ENCODE data around the gene PHF3.
"Not testable (repeated sequence)": the region's sequence is repeated elsewhere in the genome, so short reads cannot be mapped to it uniquely, and the experiment has no call there.

The PHF3 gene

DNA sequence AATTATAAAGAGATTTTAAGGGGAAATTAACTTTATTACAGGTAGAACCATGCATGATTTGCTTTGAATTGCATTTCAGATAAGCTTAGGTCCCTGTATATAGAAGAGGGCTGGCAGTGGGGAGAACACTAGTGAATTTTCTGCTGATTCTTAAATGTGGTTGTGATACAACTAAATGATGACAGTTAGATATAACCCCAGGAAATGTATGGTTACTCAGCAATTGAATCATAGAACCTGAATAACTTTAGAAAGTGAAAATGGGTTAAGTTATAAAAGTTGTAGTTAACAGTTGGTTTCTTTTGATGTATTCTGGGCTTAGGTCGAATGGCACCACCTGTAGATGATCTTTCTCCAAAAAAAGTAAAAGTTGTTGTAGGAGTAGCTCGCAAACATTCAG, 70.1 kb downstream of the PHF3 start:
- no peak for TF ChIP-seq POLR2A (IDR thresholded peaks at IDR 0.05; ENCODE audit: low read depth, low read length)
- DNase-seq (ENCODE audit: insufficient read length, low spot score) (no peak), FAIRE-seq (no peak)

- FAIRE-seq (no peak), DNase-seq (ENCODE audit: insufficient read length, low spot score) (no peak)
- TF ChIP-seq POLR2A (IDR thresholded peaks at IDR 0.05; ENCODE audit: low read depth, low read length): no peak
These were observed 71.0 kb downstream of the PHF3 start for GRCh38 chr6:63706630-63707029.

DNA sequence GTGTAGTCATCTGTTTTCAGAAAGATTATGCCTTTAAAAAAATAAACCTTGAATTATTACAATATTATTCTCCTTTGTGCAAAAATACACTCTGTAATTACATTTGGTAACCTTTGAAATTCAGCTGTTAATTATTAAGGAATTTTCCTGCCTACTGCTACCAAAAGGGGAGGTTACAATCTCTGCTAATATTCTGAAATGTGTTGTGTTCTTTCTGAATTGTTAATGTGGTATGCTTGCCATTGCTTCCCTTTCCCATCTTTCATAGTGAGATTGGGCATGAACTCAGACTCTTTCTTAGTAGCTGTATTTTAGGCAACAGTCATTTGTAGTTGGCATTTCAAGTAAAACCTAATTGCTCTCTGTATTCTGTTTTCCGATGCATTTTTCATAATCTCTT, 73.0 kb downstream of the PHF3 start:
- FAIRE-seq: no peak
- no peak for DNase-seq (ENCODE audit: insufficient read length, low spot score)
- TF ChIP-seq POLR2A (IDR thresholded peaks at IDR 0.05; ENCODE audit: low read depth, low read length): no peak

- no peak for TF ChIP-seq POLR2A (IDR thresholded peaks at IDR 0.05; ENCODE audit: low read depth, low read length)
- no peak for DNase-seq (ENCODE audit: insufficient read length, low spot score)
- no peak for FAIRE-seq
These were observed 73.5 kb downstream of the PHF3 start for GRCh38 chr6:63709148-63709547.

GRCh38 chr6:63713332-63713731, 77.7 kb downstream of the PHF3 start:
- FAIRE-seq: no peak
- DNase-seq (ENCODE audit: insufficient read length, low spot score): no peak
- TF ChIP-seq POLR2A (IDR thresholded peaks at IDR 0.05; ENCODE audit: low read depth, low read length): no peak

- no peak for FAIRE-seq
These were observed 78.5 kb downstream of the PHF3 start for GRCh38 chr6:63714091-63714490.

GRCh38 chr6:63716169-63716568, 80.6 kb downstream of the PHF3 start:
- no peak for DNase-seq (ENCODE audit: insufficient read length, low spot score)
- no peak for TF ChIP-seq POLR2A (IDR thresholded peaks at IDR 0.05; ENCODE audit: low read depth, low read length)
- FAIRE-seq: no peak

More at GRCh38 chr6:63714091-63714490, 78.5 kb downstream of the PHF3 start:
- DNase-seq (ENCODE audit: insufficient read length, low spot score): no peak
- no peak for TF ChIP-seq POLR2A (IDR thresholded peaks at IDR 0.05; ENCODE audit: low read depth, low read length)

DNA sequence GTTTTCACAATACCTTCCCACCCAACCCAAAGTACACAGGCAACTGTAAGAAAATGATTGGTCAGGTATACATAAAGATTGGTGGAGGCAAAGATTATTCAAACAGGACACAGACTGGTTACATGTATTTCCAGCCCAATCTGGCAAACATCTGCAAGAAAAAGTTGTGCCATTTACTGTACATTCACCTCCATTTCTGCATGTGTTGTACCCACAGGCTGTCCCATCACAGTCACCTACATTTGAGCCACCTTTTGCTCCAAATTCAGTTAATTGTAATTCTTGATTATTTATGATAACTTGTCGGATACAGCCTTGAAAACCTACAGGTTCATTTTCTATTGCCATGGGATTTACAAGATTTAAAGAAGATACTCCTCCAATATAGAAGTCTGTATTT, 85.6 kb downstream of the PHF3 start:
- DNase-seq (ENCODE audit: insufficient read length, low spot score): no peak
- no peak for TF ChIP-seq POLR2A (IDR thresholded peaks at IDR 0.05; ENCODE audit: low read depth, low read length)
- FAIRE-seq: no peak

- DNase-seq (ENCODE audit: insufficient read length, low spot score) (no peak), FAIRE-seq (no peak)
- no peak for TF ChIP-seq POLR2A (IDR thresholded peaks at IDR 0.05; ENCODE audit: low read depth, low read length)
These were observed 89.1 kb downstream of the PHF3 start for GRCh38 chr6:63724721-63725120.

DNA sequence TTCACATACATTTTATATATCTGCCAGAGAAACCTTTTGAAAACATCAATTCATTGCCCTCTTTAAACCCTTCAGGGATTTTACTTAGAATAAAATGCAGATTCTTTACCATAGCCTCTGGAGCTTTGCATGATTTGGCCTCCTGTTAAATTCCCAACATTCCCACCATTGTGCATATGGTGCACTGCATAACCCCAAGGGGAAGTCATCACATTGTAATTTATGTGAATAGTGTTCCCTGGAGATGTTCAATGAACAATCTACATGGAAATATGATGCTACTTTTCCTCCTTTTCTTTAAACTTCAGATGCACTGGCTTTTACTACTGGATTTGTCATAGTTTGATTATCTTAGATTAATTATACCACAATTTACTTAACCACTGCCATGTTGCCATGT, 94.7 kb downstream of the PHF3 start:
- DNase-seq (ENCODE audit: insufficient read length, low spot score): no peak
- no peak for FAIRE-seq
- no peak for TF ChIP-seq POLR2A (IDR thresholded peaks at IDR 0.05; ENCODE audit: low read depth, low read length)

DNA sequence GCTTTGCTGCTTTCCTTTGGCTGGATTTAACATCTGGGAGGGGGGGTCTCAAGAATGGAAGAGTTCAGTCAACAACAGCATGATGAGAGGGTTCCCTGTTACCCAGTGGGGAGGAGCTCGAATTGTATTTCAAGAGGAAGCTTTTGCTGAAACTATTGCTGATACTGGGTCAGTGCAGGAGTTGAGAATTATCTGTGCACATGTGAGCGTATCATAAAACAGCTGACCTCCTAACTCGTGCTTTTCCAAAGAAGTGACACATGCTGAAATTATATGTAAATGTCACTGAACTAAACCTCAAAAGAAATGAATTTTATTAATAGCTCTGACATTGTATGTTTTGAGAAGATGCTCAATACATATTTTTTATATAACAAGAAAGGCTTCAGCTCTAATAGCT, 96.3 kb downstream of the PHF3 start:
- FAIRE-seq: no peak

DNA sequence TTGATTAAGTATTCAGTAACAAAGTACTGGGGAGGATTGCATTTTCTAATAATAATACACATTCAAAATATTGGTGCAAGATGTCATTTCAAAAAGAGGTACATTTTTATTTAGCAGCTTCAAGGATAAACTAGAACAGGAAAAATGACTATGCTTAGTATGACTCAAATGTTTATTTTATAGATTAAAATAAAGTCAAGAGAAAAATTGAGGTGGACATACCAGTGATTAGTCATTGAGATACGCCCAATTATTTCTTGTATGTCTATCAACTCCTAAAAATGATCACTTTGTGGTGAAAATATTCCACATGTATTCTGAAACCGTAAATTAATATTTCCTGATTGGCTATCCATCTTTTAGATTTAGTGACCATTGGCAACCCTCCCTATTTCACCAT, 96.7 kb downstream of the PHF3 start:
- no peak for TF ChIP-seq POLR2A (IDR thresholded peaks at IDR 0.05; ENCODE audit: low read depth, low read length)
- no peak for FAIRE-seq
- no peak for DNase-seq (ENCODE audit: insufficient read length, low spot score)

More for the DNA sequence above, 96.3 kb downstream of the PHF3 start:
- no peak for DNase-seq (ENCODE audit: insufficient read length, low spot score)
- TF ChIP-seq POLR2A (IDR thresholded peaks at IDR 0.05; ENCODE audit: low read depth, low read length): no peak

DNA sequence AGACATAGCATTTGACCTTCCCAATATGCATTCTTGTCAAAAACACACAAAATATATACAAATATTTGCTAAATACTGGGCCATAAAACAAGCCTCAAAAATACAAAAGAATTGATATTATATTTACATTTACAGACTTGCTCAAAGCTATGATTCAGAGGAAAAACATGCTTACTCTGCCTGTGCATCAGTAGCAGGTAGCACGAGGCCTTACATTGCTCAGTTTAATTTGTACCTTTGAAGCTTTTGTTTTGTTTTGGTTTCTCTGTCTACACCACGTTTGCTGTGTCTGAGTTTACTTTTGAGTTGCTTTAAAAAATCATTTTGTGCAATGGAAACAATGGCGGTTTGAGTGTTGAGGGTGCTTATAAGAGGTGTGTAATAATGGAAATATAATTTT, 99.3 kb downstream of the PHF3 start:
- FAIRE-seq: no peak
- TF ChIP-seq POLR2A (IDR thresholded peaks at IDR 0.05; ENCODE audit: low read depth, low read length): no peak
- no peak for DNase-seq (ENCODE audit: insufficient read length, low spot score)

GRCh38 chr6:63738190-63738589, 102.6 kb downstream of the PHF3 start:
- not testable (repeated sequence) for DNase-seq (ENCODE audit: insufficient read length, low spot score); FAIRE-seq

DNA sequence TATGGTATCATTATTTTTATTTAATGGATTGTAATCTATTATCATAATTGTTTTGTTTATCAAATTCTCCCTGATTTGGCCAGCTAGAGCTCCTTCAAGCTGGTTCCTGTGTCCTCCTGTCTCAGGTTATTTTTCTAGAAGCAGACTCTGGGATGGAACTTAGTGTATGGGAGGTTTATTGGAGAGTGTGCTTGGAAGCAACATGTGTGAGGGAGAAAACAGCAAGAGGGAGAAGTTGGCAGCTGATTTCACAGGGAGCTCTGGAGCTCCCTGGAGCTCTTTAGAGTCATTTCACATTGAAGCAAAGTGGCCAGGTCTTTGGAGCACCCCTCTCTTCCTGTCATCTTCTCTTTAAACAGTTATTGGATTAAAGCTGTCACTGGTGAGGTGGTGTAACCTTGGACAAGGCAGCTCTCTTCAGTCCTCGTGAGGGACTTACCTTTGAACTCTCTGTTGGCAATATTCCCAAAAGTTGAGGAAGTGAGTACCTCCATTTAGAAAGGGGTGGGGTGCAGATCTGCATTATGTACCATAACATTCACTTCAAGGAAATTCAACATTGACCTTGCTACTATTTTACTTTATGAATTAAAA, 103.6 kb downstream of the PHF3 start:
- no peak for FAIRE-seq
- DNase-seq (ENCODE audit: insufficient read length, low spot score): no peak
- TF ChIP-seq POLR2A (IDR thresholded peaks at IDR 0.05; ENCODE audit: low read depth, low read length): no peak

DNA sequence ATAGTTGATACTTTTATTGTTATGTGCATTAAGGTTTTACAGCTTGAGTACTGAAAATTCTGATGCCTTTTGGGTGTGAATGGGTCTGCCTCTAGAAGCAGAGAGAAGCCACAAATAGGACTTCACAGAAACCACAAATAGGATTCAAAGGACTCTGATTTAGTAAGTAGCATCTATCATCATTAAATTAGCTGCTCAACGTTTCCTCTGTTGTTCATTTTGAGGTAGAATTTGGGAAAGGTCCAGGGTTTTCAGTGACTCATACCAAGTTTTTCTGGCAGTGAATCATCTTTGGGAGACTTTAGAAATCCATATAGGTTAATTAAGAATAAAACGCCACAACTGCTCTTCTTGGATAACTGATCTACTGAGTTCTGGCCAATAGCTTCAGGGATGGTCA, 105.1 kb downstream of the PHF3 start:
- DNase-seq (ENCODE audit: insufficient read length, low spot score): peak; percentile 1
- no peak for FAIRE-seq
- TF ChIP-seq POLR2A (IDR thresholded peaks at IDR 0.05; ENCODE audit: low read depth, low read length): no peak

Measured in H54 (cell line).